H1 (cell line): ENCODE measurements around the gene PLAC1. TPM values are rescaled to one million over a fixed set of nuclear protein-coding genes. Genes with fewer than 3 reads are reported as not detected.

Experiments
- ASH2L ChIP-seq: fragments of 200-600, 300-600 bp; sonication (generic); IDR thresholded peaks from one replicate; pipeline ENCODE4 v1.7.1; 2017; ENCODE audit warnings: low read length
- EGR1 ChIP-seq: IDR thresholded peaks from 2 replicates; pipeline ENCODE4 v1.6.1; 2011; ENCODE audit warnings: low read depth, low read length, borderline replicate concordance
- JUN ChIP-seq: IDR thresholded peaks from 2 replicates; pipeline ENCODE4 v1.6.1; 2011; ENCODE audit warnings: low read depth, mild to moderate bottlenecking, improper control_type of control experiment, low read length
- SIX5 ChIP-seq: IDR thresholded peaks from 2 replicates; pipeline ENCODE4 v1.6.1; 2011; ENCODE audit warnings: mild to moderate bottlenecking, low read depth, low read length
- SUZ12 ChIP-seq: fragments of 200-600 bp; sonication (generic); IDR thresholded peaks from 2 replicates; pipeline ENCODE4 v1.6.1; 2012; ENCODE audit warnings: mild to moderate bottlenecking, inconsistent platforms, low read length, moderate library complexity, mixed read lengths
- polyA plus RNA-seq, 7 experiments: library from polyadenylated mRNA; depleted of rRNA in 3 of 7; stranded (reverse) in 5 of 7; unstranded in 2 of 7; fragments of >200 nt in 5 of 7; fragments of 200-250 nt in 2 of 7; gene quantifications; 1 replicate in 5 of 7; 2 replicates in 1 of 7; 4 replicates in 1 of 7; pipeline versions ENCODE4 v1.2.1 to v1.2.3, GENCODE V29; 2011 to 2013; ENCODE audit warnings: missing spikeins in 2 of 7, mixed read lengths in 2 of 7
- total RNA-seq: library from RNA; stranded (reverse); fragmentation: NEBNext Ultra II Directional; extraction: Animal tissue kit (Norgen Biotek cat#: 25700); gene quantifications from 2 replicates; pipeline ENCODE4 v1.2.1, GENCODE V29; 2021
- TF ChIP-seq, protein P1 (sequence below), 3 experiments: IDR thresholded peaks; 1 replicate in 2 of 3; 2 replicates in 1 of 3; pipeline versions ENCODE4 v1.5.1 to v1.6.1; 2011; ENCODE audit warnings: low read length in 3 of 3, mild to moderate bottlenecking in 3 of 3, inconsistent platforms in 2 of 3, low read depth in 1 of 3, moderate library complexity in 1 of 3; ENCODE audit not compliant: insufficient read depth in 1 of 3; ENCODE audit errors: control extremely low read depth in 1 of 3

Gene PLAC1
- total and polyA plus RNA-seq, 2 of the 8 experiments (the other 6 are each of a cell fraction or from before 2014, with no cell fraction given): 1.8 TPM; not detected in 1

DNA sequence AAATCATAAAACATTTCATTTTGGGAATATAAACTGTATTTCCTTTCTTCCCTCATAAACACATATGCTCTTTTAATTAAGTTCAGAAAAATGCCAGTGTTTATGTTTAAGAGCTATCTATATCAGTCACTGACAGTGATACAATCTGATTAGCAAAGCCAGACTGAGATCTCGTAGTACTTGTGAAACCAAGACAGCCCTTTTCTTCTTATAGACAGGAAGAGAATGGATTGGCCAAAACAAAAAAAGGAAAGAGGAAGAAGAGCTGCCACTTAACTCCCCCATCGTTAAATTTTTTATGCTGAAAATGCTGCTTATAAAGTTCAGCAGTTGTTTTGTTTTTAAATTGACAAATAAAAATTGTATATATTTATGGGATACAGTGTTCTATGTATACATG is 87.4 kb downstream of the PLAC1 start (continued):
- TF ChIP-seq, protein P1, sequence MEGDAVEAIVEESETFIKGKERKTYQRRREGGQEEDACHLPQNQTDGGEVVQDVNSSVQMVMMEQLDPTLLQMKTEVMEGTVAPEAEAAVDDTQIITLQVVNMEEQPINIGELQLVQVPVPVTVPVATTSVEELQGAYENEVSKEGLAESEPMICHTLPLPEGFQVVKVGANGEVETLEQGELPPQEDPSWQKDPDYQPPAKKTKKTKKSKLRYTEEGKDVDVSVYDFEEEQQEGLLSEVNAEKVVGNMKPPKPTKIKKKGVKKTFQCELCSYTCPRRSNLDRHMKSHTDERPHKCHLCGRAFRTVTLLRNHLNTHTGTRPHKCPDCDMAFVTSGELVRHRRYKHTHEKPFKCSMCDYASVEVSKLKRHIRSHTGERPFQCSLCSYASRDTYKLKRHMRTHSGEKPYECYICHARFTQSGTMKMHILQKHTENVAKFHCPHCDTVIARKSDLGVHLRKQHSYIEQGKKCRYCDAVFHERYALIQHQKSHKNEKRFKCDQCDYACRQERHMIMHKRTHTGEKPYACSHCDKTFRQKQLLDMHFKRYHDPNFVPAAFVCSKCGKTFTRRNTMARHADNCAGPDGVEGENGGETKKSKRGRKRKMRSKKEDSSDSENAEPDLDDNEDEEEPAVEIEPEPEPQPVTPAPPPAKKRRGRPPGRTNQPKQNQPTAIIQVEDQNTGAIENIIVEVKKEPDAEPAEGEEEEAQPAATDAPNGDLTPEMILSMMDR (IDR thresholded peaks at IDR 0.05; ENCODE audit: control extremely low read depth in 1 of 3, insufficient read depth in 1 of 3, low read depth in 1 of 3, low read length in 3 of 3): no peak
- TF ChIP-seq JUN (no peak), ASH2L (no peak), SUZ12 (no peak), SIX5 (no peak), EGR1 (no peak)
